IPS-18a (cell line): ENCODE results near the gene DBF4.
A peak's percentile ranks its signal among the peaks of the same experiment; 100 is the strongest.
"Not testable (repeated sequence)": the region's sequence is repeated elsewhere in the genome, so short reads cannot be mapped to it uniquely, and the experiment has no call there.

Experiments
- H3K27ac ChIP-seq: one replicate; pipeline ENCODE4 v1.5.1; 2013; ENCODE audit warnings: low read length
- H3K27me3 ChIP-seq: one replicate; pipeline ENCODE4 v1.6.1; 2013; ENCODE audit warnings: mild to moderate bottlenecking, low read length; ENCODE audit not compliant: control insufficient read depth, insufficient read depth
- H3K36me3 ChIP-seq: one replicate; pipeline ENCODE4 v1.6.1; 2013; ENCODE audit warnings: low read depth, low read length; ENCODE audit not compliant: control insufficient read depth
- H3K4me1 ChIP-seq: one replicate; pipeline ENCODE4 v1.6.1; 2013; ENCODE audit warnings: low read depth, low read length; ENCODE audit not compliant: control insufficient read depth
- H3K4me3 ChIP-seq: one replicate; pipeline ENCODE4 v1.5.1; 2013; ENCODE audit warnings: low read length
- H3K9ac ChIP-seq: one replicate; pipeline ENCODE4 v1.6.1; 2013; ENCODE audit warnings: mild to moderate bottlenecking, low read length, moderate library complexity
- H3K9me3 ChIP-seq: one replicate; pipeline ENCODE4 v1.6.1; 2013; ENCODE audit warnings: low read depth, low read length; ENCODE audit not compliant: control insufficient read depth

The DBF4 gene

DNA sequence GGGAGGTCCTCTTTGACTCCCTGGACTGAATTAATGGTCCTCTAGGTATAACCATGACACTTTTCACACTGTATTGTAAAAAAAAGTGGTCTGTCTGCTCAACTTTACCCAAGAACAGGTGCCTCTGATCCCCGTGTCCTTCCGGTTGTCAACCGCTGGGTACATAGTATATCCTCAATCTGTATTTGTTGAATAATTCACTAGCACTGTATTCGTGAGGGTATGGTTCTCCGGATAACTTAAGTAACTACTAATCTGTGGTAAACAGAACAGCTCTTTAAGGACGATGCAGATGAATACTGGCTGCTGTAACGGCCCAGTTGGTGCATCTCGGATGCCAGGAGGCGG, 57.3 kb downstream of the DBF4 start:
- H3K27ac ChIP-seq, result no peak overlapping the region
- H3K4me1 ChIP-seq, result peaks cover 5% of the 10 kb centered on the region
- H3K4me3 ChIP-seq, result peak overlapping the region; percentile 72
- H3K9ac ChIP-seq, result peak overlapping the region; percentile 75
- H3K27me3 ChIP-seq, result peaks cover 13% of the 10 kb centered on the region
- H3K9me3 ChIP-seq, result no peaks in the 10 kb centered on the region
- peaks cover 5% of the 10 kb centered on the region for H3K36me3 ChIP-seq

DNA sequence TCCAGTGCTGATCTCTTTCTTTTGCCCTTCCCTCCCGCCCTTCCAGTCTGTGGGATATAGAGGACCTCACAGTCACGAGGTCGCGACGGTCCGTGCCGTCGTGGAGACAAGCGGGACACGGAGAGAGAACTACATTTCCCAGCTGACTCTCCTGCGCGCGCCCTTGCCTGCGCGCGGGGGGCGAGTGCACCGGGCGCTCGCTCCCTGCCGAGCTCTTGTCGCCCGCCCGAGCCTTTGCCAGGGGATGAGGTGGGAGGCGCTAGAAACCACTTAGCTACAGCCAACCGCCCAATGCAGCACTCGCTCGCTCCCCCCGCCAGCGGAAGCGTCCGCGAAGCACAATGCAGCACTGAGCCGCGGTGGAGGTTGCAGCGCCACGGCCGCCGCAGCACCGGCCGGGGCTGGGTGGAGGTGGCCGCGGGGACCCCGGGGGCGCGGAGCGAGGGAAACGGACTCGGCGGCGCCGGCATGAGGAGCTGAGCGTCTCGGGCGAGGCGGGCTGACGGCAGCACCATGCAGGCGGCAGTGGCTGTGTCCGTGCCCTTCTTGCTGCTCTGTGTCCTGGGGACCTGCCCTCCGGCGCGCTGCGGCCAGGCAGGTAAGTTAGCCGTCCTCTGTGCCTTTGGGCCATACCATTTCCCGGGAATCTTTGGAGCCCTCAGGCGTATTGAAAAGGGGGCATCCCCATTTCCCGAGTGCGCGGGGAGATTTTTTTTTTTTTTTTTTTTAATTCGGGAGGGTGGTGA, 57.8 kb downstream of the DBF4 start, which contains the start of gene ADAM22:
Gene ADAM22 (plus strand): TSS at position 299 of the 746 bp plus-strand sequence. CDS start 215 bp downstream, at position 514.
- H3K4me1 ChIP-seq, result peaks cover 5% of the 10 kb centered on the region
- peaks cover 8% of the 10 kb centered on the region for H3K36me3 ChIP-seq
- no peaks in the 10 kb centered on the region for H3K9me3 ChIP-seq
- peak within 1 kb of the TSS; percentile 75 for H3K9ac ChIP-seq
- no peak within 1 kb of the TSS for H3K27ac ChIP-seq
- peaks cover 13% of the 10 kb centered on the region for H3K27me3 ChIP-seq
- H3K4me3 ChIP-seq, result peak within 1 kb of the TSS; percentile 72

DNA sequence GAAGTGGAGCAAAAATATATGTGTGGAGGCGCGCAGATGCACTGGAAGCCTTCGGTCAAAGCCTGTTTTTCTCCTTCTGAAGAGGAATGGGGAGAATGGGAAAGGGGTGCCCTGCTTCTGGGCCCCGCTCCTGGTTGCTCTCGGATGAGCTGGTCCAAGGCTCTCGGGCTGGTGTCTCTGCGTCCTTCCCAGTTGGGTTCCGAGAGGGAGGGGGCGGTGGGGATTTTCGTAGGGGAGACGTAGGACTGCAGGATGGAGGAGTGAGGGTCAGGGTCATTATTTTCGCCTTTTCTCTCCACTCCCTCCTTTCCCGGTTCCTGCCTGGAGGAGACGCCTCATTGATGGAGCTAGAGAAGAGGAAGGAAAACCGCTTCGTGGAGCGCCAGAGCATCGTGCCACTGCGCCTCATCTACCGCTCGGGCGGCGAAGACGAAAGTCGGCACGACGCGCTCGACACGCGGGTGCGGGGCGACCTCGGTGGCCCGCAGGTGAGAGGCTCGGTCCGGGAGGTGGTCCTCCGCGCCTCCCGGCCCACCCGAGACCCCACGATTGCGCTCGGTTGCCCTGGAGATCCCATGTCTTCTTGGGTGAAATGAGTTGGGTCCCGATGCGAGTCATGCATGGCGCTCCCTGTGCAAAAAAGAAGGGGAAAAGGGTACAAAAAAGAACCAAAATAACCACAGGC, 58.5 kb downstream of the DBF4 start:
- Histone ChIP-seq H3K4me3 (peak overlapping the region; percentile 72), H3K27ac (no peak overlapping the region), H3K27me3 (peaks cover 13% of the 10 kb centered on the region), H3K4me1 (peaks cover 5% of the 10 kb centered on the region), H3K9me3 (no peaks in the 10 kb centered on the region), H3K36me3 (peaks cover 10% of the 10 kb centered on the region), H3K9ac (peak overlapping the region; percentile 75)

DNA sequence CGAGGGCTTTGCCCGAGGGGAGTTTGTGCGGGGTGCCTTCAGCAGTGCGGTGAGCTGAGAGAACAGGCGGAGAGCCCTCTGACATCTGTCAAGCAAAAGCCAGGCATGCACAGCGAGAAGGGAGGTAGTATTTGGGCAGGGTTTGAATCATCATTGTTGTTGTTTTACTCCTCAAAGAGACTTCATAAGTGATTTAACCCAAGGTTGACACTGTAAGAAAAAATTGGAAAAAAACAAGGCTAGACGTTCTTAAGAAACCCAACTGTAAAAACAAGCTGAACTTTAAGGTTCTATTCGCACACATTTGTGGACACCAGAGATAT, 59.1 kb downstream of the DBF4 start:
- peaks cover 5% of the 10 kb centered on the region for H3K4me1 ChIP-seq
- H3K4me3 ChIP-seq, result peak overlapping the region; percentile 72
- H3K9ac ChIP-seq, result peak overlapping the region; percentile 75
- peaks cover 13% of the 10 kb centered on the region for H3K27me3 ChIP-seq
- H3K9me3 ChIP-seq, result no peaks in the 10 kb centered on the region
- H3K27ac ChIP-seq, result no peak overlapping the region
- H3K36me3 ChIP-seq, result peaks cover 10% of the 10 kb centered on the region

DNA sequence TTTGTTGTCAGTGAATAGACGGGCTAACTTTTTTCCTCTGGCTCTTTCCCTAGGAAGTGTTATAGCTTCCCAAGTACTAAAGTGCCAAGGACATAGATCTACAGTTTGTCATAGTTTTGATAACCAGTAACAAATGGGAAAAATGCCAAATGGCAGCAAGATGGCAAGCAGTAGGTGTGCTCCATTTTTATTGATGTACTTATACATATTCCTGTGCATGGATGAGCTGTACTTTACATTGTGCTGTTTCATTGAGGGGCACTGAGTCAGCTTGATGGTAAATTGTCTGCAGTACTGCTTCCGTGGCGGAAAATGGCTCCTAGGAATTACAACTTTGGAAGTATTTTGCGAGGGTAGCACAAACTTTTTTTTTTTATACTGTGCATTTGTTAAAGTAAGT, 64.8 kb downstream of the DBF4 start:
- Histone ChIP-seq H3K27me3 (no peaks in the 10 kb centered on the region), H3K36me3 (peaks cover 10% of the 10 kb centered on the region), H3K9me3 (no peaks in the 10 kb centered on the region), H3K27ac (no peak overlapping the region), H3K9ac (no peak overlapping the region), H3K4me1 (no peaks in the 10 kb centered on the region), H3K4me3 (no peak overlapping the region)

DNA sequence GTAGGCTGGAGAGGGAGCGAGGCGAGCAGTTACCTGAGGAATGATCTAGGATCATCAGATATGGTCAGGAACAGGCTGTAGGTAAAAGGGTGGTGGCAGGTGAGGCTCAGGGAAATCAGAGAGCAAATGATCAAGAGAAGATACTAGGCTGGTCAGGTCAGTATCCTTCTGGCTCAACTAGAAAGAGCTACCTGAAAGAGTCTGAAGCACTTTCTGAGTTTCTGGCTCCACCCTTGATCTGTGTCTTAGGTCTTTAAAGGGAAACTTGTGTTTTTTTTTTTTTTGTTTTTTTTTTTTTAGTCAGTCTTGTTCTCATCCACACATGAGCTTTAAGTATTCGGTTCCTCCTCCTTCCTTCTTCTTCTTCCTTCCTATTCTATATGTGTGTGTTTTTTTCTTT, 68.3 kb downstream of the DBF4 start:
- Histone ChIP-seq H3K27ac (no peak overlapping the region), H3K9me3 (no peaks in the 10 kb centered on the region), H3K9ac (no peak overlapping the region), H3K27me3 (no peaks in the 10 kb centered on the region), H3K4me1 (no peaks in the 10 kb centered on the region), H3K4me3 (no peak overlapping the region), H3K36me3 (no peaks in the 10 kb centered on the region)

DNA sequence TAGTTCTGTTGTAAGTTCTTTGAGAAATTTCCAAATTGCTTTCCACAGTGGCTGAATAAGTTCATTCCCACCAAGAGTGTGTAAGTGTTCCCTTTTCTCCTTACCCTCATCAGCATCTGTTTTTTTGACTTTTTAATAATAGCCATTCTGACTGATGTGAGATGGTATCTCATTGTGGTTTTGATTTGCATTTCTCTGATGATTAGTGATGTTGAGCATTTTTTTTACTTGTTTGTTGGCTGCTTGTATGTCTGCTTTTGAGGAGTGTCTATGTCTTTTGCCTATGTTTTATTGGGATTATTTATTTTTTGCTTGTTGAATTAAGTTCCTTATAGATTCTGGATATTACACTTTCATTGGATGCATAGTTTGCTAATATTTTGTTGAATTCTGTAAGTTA, 69.6 kb downstream of the DBF4 start:
- H3K36me3 ChIP-seq, H3K4me1 ChIP-seq, H3K27me3 ChIP-seq, H3K9ac ChIP-seq, H3K9me3 ChIP-seq, H3K4me3 ChIP-seq, H3K27ac ChIP-seq: not testable (repeated sequence)

DNA sequence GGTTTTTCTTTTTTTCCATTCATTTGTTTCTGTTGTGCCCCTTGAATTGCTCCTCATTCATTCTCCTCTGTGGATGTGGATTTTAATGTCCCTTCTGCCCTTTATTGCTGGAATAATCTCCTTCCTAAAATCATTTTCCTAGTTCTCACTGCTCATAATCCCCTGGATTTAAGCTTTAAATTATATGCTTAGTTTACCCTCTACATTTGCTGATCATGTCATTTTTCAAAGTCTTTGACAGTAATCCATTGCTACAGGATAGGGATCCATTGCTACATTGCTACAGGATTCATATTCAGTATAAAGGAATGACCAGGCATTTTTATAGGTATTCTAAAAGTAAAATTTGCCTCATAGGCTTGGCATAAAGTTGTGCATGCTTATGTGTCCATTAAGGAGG, 72.1 kb downstream of the DBF4 start:
- Histone ChIP-seq H3K27me3 (no peaks in the 10 kb centered on the region), H3K4me3 (no peak overlapping the region), H3K9ac (no peak overlapping the region), H3K36me3 (no peaks in the 10 kb centered on the region), H3K9me3 (no peaks in the 10 kb centered on the region), H3K4me1 (no peaks in the 10 kb centered on the region), H3K27ac (no peak overlapping the region)
